Activated naive CD4-positive, alpha-beta T cell treated with anti-CD3 and anti-CD28 coated beads for 36 hours (primary cell): ENCODE data around the gene BABAM1. TPM values are rescaled to one million over a fixed set of nuclear protein-coding genes. Genes with fewer than 3 reads are reported as not detected.

Experiments
- CTCF ChIA-PET: fragments of 350-600 bp; sonication (Branson Sonifier 250); formaldehyde crosslinking; loops from one replicate; lab custom pipeline; 2021; ENCODE audit warnings: antibody characterized with exemption; lab: Charles Lee
- DNase-seq: peaks from one replicate; pipeline ENCODE4 v3.0.0-alpha.2; 2020
- H3K27ac Mint-ChIP-seq: one replicate; pipeline ENCODE4 v1.8.0; 2021; ENCODE audit warnings: mild to moderate bottlenecking, mixed read lengths
- H3K27me3 Mint-ChIP-seq: one replicate; pipeline ENCODE4 v1.8.0; 2021; ENCODE audit warnings: low read depth, mixed read lengths
- H3K36me3 Mint-ChIP-seq: one replicate; pipeline ENCODE4 v1.8.0; 2021; ENCODE audit warnings: low read depth, mixed read lengths
- H3K4me1 Mint-ChIP-seq: one replicate; pipeline ENCODE4 v1.8.0; 2021; ENCODE audit warnings: low read depth, mixed read lengths
- H3K4me3 Mint-ChIP-seq: one replicate; pipeline ENCODE4 v1.8.0; 2021; ENCODE audit warnings: mild to moderate bottlenecking, moderate library complexity, mixed read lengths
- H3K9me3 Mint-ChIP-seq: one replicate; pipeline ENCODE4 v1.8.0; 2021; ENCODE audit warnings: mixed read lengths
- intact Hi-C: fragments of 100-400 bp; cut with micrococcal nuclease; formaldehyde crosslinking; loops from one replicate; pipeline ENCODE4 v1.15.1; 2023
- total RNA-seq, 2 experiments: library from RNA; stranded (reverse); gene quantifications; one replicate each; pipeline ENCODE4 v1.2.3, GENCODE V29; 2021

The BABAM1 gene
- 100 to 1,000 TPM; 108 to 109 TPM for total RNA-seq

DNA sequence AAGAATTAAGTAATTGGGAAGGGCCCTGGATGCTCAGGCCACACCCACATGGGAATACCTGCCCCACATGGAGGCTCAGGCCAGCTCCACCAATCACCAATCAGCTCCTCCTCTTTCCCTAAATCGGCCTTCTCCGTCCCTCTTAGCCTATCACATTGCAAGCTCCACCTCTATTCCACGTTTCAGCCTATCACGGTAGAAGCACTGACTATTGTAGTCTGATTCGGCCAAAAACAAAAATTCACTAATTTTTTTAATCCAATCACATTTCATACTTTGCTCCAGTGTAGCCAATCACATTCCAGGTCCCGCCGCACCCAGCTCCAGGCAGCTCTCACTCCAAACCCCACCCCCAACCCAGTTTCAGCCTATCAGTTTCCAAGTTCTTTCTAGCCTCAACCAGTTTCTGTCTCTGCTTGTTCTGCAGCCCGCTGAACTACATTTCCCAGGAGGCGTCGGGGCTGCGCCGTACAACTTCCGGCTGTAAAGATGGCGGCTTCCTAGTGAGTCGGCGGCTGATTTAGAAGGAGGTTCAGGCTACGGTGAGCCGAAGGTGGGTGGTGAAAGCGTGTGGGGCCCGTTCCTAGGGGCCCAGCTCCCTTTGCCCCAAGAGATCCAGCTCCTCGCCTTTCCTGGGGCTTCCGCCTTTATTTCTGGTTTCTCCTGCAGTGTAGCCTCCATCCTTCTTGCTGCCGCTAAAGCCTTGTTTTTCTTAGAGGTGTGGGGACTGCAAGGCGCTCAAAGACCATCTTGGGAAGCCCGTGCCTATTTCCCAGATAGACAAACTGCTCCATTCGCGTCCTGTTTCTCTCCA, at the start of gene BABAM1:
Gene BABAM1, plus strand, starts transcription at position 469 of the 814 bp plus-strand sequence. CDS start 1,364 bp downstream, outside the sequence.
- H3K27ac Mint-ChIP-seq, result peak within 1 kb of the TSS; percentile 85
- H3K9me3 Mint-ChIP-seq, result no peaks in the 10 kb centered on the region
- CTCF ChIA-PET, result interaction anchor here (0.5 to 5.3 kb wide), 9 partner anchors 9 to 212 kb away, joined by 3 to 38 read pairs (median 3); partner anchors contain the start of genes ANKLE1 and DDA1
- DNase-seq, result peak; percentile 99
- H3K4me3 Mint-ChIP-seq, result peak within 1 kb of the TSS; percentile 87
- H3K4me1 Mint-ChIP-seq, result peaks cover 20% of the 10 kb centered on the region
- no peaks in the 10 kb centered on the region for H3K27me3 Mint-ChIP-seq
- intact Hi-C loops, result loop anchor here (1.0 to 5.0 kb wide), 8 partner anchors 21 to 440 kb away; partner anchors contain the start of genes GTPBP3, HAUS8, MRPL34 and MYO9B
- H3K36me3 Mint-ChIP-seq, result peaks cover 9% of the 10 kb centered on the region

DNA sequence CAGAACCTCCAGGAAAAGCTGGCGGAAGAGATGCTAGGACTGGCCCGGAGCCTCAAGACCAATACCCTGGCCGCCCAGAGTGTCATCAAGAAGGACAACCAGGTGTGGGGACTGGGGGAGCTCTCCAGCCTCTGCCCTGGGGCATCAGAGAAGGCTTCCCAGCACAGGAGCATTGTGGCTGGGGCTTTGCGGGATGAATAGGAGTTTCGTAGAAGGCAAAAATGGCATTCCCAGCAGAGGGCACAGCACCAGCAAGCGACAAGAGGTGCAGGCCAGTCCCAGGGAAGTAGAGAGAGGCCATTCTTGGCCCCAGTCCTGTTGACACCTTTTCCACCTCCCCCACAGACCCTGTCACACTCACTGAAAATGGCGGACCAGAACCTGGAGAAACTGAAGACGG, 48.0 kb upstream of the BABAM1 start:
- no peaks in the 10 kb centered on the region for H3K9me3 Mint-ChIP-seq
- intact Hi-C loops, result loop anchor here (5.0 kb wide), 1 partner anchor 63 kb away; the partner anchor contains the start of gene ANKLE1
- H3K27ac Mint-ChIP-seq, result no peak overlapping the region
- no peak overlapping the region for H3K4me3 Mint-ChIP-seq
- peaks cover 17% of the 10 kb centered on the region for H3K36me3 Mint-ChIP-seq
- H3K27me3 Mint-ChIP-seq, result no peaks in the 10 kb centered on the region
- no peak for DNase-seq
- H3K4me1 Mint-ChIP-seq, result peaks cover 9% of the 10 kb centered on the region
- CTCF ChIA-PET, result no interaction called here

DNA sequence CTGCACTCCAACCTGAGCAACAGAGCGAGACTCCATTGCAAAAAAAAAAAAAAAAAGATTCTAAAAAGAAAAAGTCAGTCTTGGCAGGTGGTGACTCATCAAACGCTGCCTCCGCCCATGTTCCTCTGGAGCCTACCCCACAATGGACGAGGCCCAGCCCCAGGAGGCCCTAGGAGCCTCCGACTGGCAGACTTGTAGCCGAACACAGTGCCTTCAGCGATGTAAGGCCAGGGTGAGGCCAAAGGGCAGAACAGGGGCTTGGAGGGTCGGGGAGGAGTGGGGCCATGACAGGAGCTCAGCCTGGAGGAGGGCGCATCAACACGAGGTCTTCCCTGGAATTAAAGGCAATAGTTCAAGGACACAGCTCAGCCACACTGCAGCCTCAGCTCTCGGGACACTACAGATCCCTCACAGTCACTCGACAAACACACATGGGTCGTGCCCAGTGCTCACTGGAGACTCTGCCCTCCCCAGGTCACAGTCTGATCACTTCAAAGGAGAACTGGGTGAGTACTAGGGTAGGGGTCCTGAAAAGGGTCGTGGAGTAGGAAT, 47.0 kb upstream of the BABAM1 start:
- no peak overlapping the region for H3K27ac Mint-ChIP-seq
- CTCF ChIA-PET, result no interaction called here

DNA sequence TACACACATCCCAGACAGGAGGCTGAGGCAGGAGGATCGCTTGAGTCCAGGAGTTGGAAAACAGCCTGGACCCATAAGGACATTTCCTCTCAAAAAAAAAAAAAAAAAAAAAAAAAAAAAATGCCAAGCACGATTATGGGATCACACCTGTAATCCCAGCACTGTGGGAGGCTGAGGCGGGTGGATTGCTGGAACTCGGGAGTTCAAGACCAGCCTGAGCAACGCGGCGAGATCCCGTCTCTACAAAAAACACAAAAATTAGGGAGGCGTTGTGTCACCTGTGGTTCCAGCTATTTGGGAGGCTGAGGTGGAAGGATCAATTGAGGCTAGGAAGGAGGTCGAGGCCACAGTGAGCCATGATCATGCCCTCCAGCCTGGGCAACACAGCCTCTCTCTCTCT, 42.2 kb upstream of the BABAM1 start:
- H3K4me3 Mint-ChIP-seq, result peak overlapping the region; percentile 46

More for the DNA sequence above, 47.0 kb upstream of the BABAM1 start:
- Mint-ChIP-seq H3K36me3 (peaks cover 17% of the 10 kb centered on the region), H3K9me3 (no peaks in the 10 kb centered on the region), H3K4me3 (no peak overlapping the region), H3K27me3 (no peaks in the 10 kb centered on the region), H3K4me1 (peaks cover 3% of the 10 kb centered on the region)
- intact Hi-C loops, result no loop called here
- DNase-seq, result no peak

DNA sequence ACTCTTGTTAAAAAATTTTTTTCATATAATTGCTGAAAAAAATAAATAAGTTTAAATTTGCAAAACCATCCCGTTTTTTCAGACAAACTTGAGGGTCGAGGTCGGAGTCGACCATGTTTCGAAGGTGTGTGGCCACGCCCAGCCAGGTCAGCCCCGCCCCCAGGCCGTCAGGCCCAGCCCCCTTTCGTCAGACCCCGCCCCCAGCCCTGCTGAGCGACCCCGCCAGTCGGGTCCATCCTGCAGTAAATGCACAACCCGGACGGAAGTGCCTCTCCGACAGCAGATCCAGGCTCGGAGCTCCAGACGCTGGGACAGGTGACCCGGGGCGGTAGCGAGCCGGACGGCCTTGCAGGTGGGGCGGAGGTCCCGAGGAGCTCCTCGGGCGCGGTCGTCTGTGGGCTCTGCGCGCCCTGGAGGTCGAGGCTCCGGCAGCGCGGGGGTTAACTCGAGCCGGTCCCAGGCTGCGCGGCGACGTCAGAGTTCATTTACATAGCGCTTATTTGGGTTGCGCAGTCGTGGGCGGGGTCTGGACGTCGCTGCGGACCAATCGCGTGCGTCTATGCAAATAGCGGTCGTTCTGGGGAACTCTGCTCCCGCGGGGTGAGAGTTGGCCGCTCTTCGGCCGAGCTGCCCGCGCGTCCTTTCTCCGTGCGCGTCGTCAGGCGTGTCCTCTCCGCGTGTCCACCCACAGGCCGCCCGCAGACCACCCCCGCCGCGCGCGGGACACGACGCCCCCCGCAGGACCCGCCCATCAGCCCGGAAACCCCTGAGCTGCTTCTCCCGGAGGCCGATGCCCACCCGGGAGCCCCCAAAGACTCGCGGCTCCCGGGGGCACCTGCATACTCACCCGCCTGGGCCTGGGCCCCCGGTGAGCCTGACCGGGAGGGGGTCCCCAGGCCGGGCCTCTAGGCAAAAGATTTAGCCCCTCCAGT, 41.0 kb upstream of the BABAM1 start, which contains the start of gene OCEL1:
Gene OCEL1, plus strand, starts transcription at position 225 of the 932 bp plus-strand sequence. Its CDS starts 22 bp downstream, at position 247.
- no peaks in the 10 kb centered on the region for H3K36me3 Mint-ChIP-seq
- no peaks in the 10 kb centered on the region for H3K9me3 Mint-ChIP-seq
- DNase-seq, result peak; percentile 98
- H3K4me1 Mint-ChIP-seq, result peaks cover 5% of the 10 kb centered on the region
- intact Hi-C loops, result loop anchor here (1.0 kb wide), 7 partner anchors 9 to 329 kb away; partner anchors contain the start of genes BABAM1, COLGALT1, DDA1 and HAUS8
- H3K4me3 Mint-ChIP-seq, result peak within 1 kb of the TSS; percentile 83
- CTCF ChIA-PET, result interaction anchor here (1.1 to 2.1 kb wide), 4 partner anchors 10 to 158 kb away, joined by 3 to 5 read pairs (median 4); no protein-coding TSS in a partner anchor
- H3K27ac Mint-ChIP-seq, result peak within 1 kb of the TSS; percentile 90
- H3K27me3 Mint-ChIP-seq, result no peaks in the 10 kb centered on the region

More for the DNA sequence above, 42.2 kb upstream of the BABAM1 start:
- H3K27me3 Mint-ChIP-seq, result no peaks in the 10 kb centered on the region
- peaks cover 5% of the 10 kb centered on the region for H3K4me1 Mint-ChIP-seq
- no peaks in the 10 kb centered on the region for H3K9me3 Mint-ChIP-seq
- intact Hi-C loops, result no loop called here
- no peak overlapping the region for H3K27ac Mint-ChIP-seq
- CTCF ChIA-PET, result interaction anchor here (0.6 to 2.1 kb wide), 2 partner anchors 9 to 121 kb away, joined by 4 read pairs; no protein-coding TSS in a partner anchor
- no peak for DNase-seq
- H3K36me3 Mint-ChIP-seq, result no peaks in the 10 kb centered on the region

DNA sequence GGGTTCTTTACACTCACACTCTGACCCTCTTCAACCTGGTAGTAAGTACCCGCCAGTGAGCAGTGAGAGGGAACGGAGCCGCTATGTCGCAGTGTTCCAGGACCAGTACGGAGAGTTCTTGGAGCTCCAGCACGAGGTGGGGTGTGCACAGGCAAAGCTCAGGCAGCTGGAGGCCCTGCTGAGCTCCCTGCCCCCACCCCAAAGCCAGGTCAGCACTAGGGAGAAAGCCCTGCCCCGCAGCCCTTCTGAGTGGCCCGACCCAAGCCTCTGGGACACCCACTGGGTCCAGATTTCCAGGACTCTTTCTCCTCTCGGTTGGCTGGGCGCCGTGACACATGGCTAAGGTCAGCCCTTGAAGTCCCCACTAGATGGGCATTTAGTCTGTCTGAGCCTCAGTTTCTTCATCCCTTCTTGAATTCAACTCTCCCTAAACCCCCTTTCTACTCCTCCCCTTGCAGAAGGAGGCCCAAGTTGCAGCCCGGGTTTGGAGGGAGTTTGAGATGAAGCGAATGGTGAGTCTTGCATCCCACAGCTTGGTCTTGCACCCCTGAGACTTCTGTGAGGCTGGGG, 39.4 kb upstream of the BABAM1 start:
- Mint-ChIP-seq H3K27me3 (no peaks in the 10 kb centered on the region), H3K9me3 (no peaks in the 10 kb centered on the region), H3K27ac (no peak overlapping the region), H3K36me3 (peaks cover 3% of the 10 kb centered on the region), H3K4me1 (peaks cover 10% of the 10 kb centered on the region), H3K4me3 (peak overlapping the region; percentile 12)
- CTCF ChIA-PET, result interaction anchor here (1.4 kb wide), 1 partner anchor 159 kb away, joined by 3 read pairs; no protein-coding TSS in a partner anchor
- intact Hi-C loops, result no loop called here
- DNase-seq, result no peak

DNA sequence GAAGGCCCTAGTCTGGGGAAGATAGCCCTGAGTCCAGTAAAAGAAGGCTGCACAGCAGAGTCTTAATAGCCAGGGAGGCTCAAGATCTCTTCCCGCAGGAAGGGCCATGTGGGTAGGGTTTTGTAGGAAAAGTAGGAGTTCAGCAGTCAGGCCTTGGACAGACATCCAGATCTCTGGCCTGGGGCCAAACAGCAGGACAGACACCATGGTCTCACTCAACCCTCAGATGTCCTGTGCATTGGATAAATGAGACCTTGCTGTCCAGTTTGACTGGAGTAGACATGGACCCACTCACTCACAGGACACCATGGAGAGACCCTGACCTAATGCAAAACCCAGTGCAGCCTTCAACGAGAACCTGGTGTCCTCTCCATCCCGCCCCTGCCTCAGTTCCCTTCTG, 37.4 kb upstream of the BABAM1 start:
- intact Hi-C loops, result no loop called here
- no peak overlapping the region for H3K27ac Mint-ChIP-seq
- H3K9me3 Mint-ChIP-seq, result no peaks in the 10 kb centered on the region
- no peak overlapping the region for H3K4me3 Mint-ChIP-seq
- H3K4me1 Mint-ChIP-seq, result peaks cover 24% of the 10 kb centered on the region
- peaks cover 7% of the 10 kb centered on the region for H3K36me3 Mint-ChIP-seq
- CTCF ChIA-PET, result no interaction called here
- no peaks in the 10 kb centered on the region for H3K27me3 Mint-ChIP-seq
- DNase-seq, result no peak

DNA sequence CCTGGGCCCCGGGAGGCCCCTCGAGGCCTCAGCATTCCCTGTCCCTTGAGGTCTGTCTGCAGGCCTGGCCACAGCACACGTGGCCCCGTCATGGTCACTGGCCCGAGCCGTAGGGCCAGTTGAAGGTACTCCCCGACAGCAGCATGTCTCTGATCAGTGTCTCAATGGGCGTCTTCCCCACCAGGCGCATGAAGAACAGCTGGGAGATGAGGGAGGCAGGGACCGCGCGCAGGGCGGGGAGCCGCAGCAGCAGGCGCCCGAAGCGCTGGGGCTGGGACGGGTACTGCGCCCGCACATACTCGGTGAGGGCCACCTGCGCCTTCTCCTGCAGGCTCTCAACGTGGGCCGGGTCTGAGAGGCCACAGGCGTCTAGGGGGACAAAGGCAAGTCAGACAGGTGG, 35.0 kb upstream of the BABAM1 start:
- CTCF ChIA-PET, result no interaction called here
- peaks cover 21% of the 10 kb centered on the region for H3K4me1 Mint-ChIP-seq
- H3K27ac Mint-ChIP-seq, result no peak overlapping the region
- intact Hi-C loops, result no loop called here
- H3K36me3 Mint-ChIP-seq, result peaks cover 7% of the 10 kb centered on the region
- DNase-seq, result no peak
- H3K9me3 Mint-ChIP-seq, result no peaks in the 10 kb centered on the region
- H3K4me3 Mint-ChIP-seq, result no peak overlapping the region
- H3K27me3 Mint-ChIP-seq, result no peaks in the 10 kb centered on the region

DNA sequence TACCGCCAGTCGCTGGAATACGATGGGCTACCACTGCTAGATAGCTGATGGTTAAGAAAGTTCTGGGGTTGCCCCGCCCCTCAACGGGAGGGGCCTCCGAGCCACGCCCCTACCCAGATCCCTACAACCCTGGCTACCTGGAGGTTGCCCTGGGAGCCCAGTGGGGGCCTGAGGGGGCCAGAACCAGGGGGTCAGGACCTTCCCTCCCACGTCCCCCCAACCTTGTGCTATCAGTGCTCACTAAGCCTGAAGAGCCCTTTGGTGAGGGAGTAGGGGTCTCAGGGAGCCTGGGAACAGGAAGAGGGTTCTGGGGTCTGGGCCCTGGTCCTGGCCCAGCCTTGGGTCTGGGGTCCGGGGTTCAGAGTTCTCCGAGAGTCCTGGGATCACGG, 32.3 kb upstream of the BABAM1 start:
- Mint-ChIP-seq H3K9me3 (no peaks in the 10 kb centered on the region), H3K27ac (peak overlapping the region; percentile 68), H3K36me3 (peaks cover 7% of the 10 kb centered on the region), H3K27me3 (no peaks in the 10 kb centered on the region), H3K4me3 (peak overlapping the region; percentile 83), H3K4me1 (peaks cover 19% of the 10 kb centered on the region)
- intact Hi-C loops, result loop anchor here (1.0 to 5.0 kb wide), 5 partner anchors 9 to 160 kb away; partner anchors contain the start of genes HAUS8, MYO9B and OCEL1
- CTCF ChIA-PET, result interaction anchor here (0.6 to 2.0 kb wide), 5 partner anchors 8 to 33 kb away, joined by 3 to 7 read pairs (median 3); partner anchors contain the start of gene USE1
- DNase-seq, result peak; percentile 82

DNA sequence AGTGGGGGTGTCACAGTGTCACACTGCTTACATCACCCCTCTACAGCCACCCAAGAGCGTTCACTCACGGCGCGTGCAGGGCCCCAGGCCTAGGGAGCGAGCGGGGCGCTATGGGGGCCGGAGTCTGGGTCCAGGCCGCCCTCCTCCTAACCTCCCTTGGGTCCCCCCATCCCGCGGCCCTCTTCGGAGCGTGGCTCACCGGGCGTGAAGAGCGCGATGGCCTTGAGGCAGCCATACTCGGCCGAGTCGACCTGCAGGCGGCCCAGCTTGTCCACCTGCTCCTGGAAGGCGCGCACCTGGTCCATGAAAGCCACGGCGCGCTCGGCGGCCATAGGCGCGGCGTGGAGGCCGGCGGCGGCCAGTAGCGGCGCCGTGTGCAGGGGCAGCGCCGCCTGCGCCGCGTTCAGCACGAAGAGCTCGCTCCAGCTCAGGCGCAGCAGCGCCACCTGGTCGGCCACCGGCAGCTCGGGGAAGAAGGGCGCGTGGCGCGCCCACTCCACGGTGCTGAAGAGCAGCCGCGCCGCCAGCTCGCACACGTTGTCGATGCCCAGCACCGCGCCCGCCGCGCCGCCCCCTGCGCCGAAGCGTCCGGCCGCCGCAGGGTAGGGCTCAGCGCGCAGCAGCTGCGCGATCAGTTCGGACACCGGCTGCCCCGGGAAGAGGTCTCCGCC, 31.8 kb upstream of the BABAM1 start:
- peaks cover 19% of the 10 kb centered on the region for H3K4me1 Mint-ChIP-seq
- no peaks in the 10 kb centered on the region for H3K27me3 Mint-ChIP-seq
- intact Hi-C loops, result loop anchor here (1.0 to 5.0 kb wide), 5 partner anchors 9 to 161 kb away; partner anchors contain the start of genes HAUS8, MYO9B and OCEL1
- peak overlapping the region; percentile 83 for H3K4me3 Mint-ChIP-seq
- DNase-seq, result peak; percentile 79
- H3K27ac Mint-ChIP-seq, result peak overlapping the region; percentile 68
- CTCF ChIA-PET, result interaction anchor here (0.6 to 2.0 kb wide), 6 partner anchors 9 to 155 kb away, joined by 3 to 7 read pairs (median 3); partner anchors contain the start of gene USE1
- peaks cover 7% of the 10 kb centered on the region for H3K36me3 Mint-ChIP-seq
- no peaks in the 10 kb centered on the region for H3K9me3 Mint-ChIP-seq
